ENCODE data around the gene SPTBN5.

SPTBN5 gene

GRCh38 chr15:41822957-41823356 is 70.9 kb downstream of the SPTBN5 start:
- DNase-seq, result no peak

DNA sequence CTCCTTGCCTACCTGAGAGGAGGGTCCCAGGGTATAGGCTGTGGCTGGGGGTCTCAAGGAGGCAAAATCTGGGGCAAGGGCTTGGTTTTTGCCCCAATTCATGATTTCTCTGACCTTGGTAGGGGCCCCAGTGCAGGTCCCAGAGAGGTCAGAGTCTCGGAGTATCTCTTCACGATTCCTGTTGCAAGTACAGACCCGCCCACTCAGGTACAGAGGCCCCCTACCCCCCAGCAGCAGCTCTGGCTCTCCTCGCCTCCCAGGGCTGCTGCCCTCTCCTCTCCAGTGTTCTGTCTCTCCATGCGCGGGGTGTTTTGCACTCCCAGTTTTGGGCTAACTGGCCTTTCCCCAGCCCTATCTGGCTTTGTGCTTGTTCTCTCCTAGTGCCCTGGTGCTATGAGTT is 71.4 kb downstream of the SPTBN5 start:
- DNase-seq, result no peak

GRCh38 chr15:41821831-41822230 is 72.0 kb downstream of the SPTBN5 start:
- no peak for DNase-seq

DNA sequence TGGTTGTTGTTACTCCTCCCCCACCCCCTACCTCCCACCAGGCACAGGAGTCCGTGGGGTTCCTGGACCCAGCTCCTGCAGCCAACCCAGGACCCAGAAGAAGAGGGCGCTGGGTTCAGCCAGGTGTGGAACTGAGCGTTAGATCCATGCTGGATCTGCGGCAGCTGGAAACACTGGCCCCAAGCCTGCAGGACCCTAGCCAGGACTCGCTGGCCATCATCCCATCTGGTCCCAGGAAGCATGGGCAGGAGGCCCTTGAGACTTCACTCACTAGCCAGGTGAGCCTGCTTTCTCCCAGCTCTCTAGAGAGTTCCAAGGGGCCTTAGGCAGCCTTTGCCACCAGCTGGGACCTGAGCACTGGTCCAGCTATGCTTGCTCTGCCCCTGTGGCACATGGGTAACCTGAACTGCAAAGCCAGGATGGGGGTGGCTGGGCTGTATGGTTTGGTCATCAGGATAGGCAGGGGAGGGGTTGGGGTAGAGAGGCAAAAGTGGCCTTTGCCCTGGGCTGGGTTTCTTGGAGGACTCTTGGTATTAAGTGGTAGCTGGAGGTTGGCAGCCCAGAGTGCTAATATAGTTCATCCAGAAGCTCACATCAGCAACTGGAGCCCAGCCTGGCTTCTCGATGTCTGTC is 72.9 kb downstream of the SPTBN5 start:
- DNase-seq, result no peak

DNA sequence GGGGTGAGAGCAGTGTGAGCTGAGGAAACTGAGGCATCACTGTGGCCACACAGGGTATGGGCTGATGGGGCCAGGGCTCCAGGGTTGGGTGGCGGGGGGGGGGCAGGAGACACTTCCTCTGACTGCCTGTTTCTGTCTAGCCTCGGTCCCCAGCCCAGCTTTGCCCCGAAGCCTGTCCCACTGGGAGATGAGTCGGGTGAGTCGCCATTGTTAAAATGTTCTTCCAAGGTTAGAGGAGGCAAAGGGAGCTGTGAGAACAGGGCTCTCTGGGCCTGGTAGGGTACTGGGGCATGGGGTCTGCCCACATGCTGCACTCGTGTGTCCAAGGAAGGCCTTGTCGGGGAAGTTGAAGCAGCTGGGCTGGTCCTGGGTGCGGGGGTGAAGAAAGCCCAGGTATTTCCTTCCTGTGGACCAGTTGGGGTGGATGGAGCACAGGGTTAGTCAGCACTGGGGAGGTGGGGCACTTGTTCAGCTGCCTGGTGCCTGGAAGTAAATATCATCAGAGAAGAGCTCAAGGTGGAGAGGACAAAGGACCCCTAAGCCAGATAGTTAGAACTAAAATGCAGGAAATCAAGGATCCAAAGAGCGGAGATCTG is 74.3 kb downstream of the SPTBN5 start:
- DNase-seq, result no peak

- DNase-seq, result no peak
Observed at GRCh38 chr15:41817781-41818180, 76.1 kb downstream of the SPTBN5 start.

DNA sequence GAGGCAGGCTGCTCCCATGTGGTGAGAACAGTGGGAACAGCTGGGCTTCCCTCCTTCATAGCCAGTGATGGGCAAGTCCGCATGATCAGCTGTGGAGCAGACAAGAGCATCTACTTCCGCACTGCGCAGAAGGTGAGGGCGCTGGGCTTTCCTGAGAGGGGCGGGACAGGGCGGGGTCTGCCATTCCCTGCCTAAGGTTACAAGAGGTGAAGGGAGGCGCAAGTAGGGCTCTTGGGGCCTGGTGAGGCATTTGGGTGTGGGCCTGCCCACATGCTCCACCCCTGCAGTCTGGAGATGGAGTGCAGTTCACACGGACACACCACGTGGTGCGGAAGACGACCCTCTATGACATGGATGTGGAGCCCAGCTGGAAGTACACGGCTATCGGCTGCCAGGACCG is 76.5 kb downstream of the SPTBN5 start:
- no peak for DNase-seq

DNA sequence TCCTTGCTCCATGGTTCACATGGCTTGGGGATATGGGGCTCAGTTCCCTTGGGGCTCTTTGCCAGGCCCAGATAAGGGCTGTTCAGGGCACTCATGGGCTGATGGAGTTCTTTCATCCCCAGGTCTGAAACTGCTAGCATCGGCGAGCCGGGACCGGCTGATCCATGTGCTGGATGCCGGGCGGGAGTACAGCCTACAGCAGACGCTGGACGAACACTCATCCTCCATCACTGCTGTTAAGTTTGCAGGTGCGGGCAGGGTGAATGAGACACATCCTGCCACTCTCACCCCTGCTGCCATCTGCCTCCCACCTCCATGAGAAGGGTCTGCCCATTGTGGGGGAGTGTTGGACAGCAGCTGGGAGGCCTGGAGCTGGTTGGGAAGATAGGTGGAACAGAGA is 77.1 kb downstream of the SPTBN5 start:
- no peak for DNase-seq

DNA sequence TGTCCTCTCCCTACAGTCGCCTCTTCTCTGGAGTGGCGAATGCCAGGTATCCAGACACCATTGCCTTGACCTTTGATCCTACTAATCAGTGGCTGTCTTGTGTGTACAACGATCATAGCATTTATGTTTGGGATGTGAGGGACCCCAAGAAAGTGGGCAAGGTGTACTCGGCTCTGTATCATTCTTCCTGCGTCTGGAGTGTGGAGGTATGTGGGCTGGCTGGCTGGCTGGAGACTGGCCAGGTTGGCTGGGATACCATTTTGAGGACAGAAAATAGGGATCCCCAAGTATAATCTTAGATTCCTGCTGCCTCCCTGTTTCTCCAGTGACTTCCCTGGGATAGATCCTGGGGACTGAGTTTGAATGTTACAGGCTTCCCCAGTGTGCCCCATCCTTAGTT is 79.3 kb downstream of the SPTBN5 start:
- no peak for DNase-seq

GRCh38 chr15:41813426-41813825 is 80.4 kb downstream of the SPTBN5 start:
- DNase-seq, result no peak

GRCh38 chr15:41812820-41813375 is 81.0 kb downstream of the SPTBN5 start:
- DNase-seq, result no peak

DNA sequence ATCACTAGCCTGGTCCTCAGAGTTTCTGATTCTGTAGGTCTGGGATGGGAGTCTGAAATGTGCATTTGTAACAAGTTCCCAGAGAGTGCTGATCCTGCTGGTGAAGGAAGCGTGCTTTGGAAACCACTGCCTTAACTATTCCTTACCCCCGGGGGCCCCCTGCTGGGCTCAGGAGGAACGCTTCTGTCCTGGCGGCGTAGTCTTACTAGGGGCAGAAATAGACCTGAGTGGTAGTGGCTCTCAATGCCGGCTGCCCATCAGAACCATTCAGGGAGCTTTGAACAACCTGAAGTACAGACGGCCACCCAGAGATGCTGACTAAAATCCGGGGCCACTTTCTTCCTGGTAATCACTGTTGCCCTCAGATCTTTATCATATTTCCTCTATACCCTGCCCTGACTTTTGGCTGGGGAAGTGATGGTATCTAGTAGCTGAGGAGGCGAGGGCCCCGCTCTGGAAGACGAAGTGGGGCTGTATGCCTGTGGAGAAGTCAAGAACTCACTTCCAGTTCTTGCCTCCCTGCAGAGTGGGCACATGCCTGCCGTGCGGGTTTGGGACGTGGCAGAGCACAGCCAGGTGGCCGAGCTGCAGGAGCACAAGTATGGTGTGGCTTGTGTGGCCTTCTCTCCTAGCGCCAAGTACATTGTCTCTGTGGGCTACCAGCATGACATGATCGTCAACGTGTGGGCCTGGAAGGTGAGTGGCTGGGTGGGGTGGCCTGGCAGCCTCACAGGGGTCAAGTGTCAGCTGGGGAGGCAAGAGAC is 82.2 kb downstream of the SPTBN5 start:
- peak; percentile 67 to 77 for DNase-seq

DNA sequence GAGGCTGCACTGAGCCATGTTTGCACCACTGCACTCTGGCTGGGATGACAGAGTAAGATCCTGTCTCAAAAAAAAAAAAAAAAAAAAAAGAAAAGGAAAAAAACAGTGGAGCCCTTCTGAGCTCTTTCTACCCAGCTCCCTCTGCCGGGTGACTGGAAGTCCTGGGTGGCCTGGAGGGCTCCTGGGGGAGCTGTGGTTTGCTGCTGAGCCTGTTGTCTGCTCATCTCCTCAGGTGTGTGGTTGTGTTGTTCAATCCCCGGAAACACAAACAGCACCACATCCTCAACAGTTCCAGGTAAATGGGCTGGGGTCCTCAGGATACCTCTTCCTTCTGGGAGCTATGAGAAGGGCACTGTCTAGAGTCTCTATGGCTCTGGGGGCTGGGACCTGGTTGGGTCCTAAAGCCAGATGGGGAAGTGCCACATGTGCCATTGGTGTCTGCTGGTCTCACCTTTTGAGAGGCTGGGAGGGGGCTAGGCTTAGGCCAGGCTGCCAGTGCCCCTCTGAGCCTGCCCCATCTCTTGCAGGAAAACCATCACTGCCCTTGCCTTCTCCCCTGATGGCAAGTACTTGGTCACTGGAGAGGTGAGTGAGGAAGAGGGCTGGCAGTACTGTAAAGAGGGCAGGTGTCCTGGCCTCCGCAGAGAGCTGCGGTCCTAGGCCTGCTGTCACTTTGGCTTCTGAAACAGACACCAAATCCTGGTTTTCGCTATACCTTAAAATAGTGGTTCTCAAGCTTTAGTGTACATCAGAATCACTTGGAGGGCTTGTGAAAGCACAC is 83.0 kb downstream of the SPTBN5 start:
- DNase-seq, result no peak

DNA sequence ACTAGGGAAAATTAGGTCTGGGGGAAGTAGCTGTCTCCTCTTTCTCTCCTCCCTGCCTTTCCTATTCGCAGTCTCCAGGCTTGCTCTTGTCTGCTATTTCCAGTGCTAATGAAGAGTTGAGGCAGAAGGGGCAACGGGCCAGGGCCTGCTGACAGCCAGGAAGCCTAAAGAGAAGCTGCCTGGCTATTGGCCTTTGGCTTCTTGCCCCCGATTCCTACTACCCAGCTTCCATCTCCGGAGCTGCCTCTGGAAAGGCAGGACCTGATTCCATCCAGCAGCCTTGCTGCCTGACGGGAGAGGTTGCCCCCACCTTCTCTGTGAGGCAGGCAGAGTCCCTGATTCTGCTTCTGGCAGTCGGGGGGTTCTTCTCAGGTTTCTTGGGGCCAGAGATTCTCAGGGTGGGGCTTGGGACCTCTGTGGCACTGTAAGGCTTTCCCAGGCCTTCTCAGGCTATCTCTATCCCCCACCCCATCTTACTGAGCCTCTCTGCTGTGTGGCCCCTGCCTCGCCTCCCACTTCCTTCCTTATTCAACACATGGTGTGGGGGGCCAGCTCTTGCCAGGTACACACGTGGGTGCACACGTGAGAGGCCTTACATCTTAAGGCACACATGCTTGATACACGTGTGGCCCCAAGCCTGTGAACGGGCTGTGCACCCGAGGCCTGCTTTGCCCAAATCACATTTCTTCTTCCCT is 84.2 kb downstream of the SPTBN5 start:
- DNase-seq, result no peak

- DNase-seq, result no peak
Observed at GRCh38 chr15:41809121-41809520, 84.7 kb downstream of the SPTBN5 start.

DNA sequence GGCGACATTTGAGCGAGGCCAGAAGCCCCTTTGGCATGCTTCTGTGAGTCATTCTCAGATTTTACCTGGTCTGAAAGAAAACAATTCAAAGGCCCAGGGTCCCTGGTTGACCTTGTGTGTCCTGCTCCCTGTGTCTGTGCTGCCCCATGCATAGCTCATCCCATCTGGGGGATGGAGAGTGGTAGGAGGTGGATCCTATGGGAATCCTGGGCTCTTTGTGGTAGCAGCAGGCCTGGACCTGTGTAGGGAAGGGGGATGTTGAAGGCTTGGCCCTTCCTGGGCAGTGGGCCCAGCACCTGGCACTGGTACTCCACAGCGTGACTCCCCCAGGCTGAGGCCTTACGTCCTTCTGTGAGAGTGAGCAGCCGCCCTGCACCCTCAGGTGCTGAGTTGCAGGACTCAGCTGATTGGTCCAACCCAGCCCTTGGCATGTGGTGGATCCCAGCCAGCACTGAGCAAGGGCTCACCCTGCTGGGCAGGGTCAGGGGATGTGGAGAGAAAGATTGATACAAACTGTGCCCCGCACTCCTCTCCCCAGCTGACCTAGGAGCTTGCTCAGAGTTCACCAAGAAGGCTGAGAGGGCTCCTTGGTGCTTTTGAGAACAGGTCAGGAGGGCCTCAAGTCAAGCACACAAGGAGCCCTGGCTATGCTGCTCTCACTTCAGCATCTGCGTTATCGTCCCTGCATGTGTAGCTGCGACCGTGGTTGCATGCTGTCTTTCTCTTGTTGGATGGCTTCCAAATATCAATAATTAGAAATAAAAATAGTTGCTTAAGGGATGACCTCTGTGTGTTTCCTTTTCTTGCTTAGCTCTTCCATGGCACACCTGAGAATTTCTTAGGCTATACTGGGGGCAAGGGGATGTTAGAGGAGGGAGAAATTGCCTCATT is 87.3 kb downstream of the SPTBN5 start:
- no peak for DNase-seq

DNA sequence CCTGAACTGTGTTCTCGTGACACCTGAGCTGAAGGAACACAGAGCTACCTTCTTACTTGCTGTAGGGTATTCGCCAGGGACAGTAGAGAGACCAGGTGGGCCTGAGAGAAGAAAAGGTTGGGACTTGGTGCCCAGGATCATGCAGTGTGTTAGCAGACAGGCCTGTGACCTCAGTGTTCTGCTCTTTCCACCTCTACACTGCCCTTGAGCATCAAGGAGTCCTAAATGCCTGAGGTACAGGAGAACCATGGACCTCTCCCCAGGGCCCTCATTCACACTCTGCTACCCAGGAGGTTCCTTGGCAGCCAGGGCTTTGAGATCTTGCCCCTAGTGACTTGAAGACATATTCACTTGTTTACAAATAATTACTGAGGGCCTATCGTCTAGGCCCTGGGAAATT is 88.1 kb downstream of the SPTBN5 start:
- no peak for DNase-seq

DNA sequence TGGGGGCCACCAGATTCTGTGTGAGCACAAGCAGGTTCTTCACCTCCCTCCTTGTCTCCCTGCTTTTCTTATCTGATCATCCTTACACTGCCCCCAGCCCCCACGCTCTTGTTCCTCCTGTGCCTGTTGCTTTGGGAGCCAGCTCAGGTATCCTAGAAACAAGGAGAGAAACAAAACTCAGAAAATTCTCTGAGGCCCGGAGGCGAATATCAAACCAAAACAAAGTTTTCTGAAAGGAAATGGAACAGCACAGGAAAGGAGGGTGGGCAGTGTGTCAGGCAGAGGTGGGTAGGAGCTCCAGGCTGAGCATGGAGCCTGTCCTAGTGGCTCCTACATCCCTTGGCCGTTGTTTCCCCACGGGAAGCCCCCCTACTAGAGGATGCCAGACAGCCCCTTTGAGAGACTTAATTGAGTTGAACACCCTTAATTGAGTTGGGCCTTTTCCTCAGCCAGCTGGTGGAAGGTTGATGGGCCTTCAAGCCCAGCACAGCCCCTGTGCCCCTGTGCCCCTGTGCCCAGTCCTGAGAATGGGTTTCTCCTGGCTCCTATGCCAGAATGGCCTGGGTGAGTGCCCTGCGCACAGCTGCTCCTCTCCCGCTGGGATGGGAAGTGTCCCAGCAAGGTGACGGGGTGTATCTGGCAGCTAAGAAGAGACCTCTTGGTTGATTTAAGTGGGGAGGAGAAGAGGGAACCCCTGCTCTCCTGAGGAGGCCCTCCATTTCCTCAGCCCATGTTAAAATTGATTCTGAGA is 88.8 kb downstream of the SPTBN5 start:
- DNase-seq, result no peak

DNA sequence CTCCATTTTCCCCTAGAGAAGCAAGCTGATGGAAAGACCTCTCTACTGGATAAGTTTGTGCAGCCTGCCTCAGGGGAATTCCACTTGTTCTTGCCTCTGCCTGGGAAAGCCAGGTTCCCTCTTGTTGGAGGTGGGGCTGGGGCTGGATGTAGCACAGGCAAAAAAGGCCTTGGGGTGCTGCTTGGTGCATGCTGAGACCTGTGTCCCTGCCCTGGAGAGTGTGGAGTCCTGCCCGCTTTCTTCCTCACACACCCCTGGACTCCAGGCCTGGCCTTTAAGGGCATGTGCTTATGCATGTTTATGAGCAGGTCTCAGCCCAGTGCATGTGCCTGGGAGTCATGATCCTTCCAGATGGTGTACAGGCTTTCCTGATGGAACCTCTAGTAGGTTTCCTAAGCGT is 89.5 kb downstream of the SPTBN5 start:
- DNase-seq, result no peak

DNA sequence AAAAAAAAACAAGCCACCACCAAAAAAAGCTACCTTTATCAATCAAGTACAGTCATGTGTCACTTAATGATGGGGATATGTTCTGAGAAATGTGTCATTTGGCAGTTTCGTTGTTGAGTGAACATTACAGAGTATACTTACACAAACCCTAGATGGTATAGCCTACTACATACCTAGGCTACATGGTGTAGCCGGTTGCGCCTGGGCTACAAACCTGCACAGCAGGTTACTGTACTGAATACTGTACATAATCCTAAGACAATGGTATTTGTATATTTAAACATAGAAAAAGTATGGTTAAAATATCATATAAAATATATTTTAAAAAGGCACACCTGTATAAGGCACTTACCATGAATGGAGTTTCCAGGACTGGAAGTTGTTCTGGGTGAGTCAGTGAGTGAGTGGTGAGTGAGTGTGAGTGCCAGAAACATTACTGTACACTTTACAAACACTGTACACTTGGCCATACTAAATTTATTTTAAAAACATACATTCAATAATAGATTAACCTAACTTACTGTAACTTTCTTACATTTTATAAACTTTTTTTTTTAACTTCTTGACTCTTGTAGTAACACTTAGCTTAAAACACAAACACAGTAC is 91.9 kb downstream of the SPTBN5 start:
- no peak for DNase-seq

Measured in activated CD4-positive, alpha-beta T cell treated with anti-CD3 and anti-CD28 coated beads for 4 hours (primary cell).